Neural cell (in vitro differentiated cells): ENCODE data around the gene SOCS6. TPM values are rescaled to one million over a fixed set of nuclear protein-coding genes. Genes with fewer than 3 reads are reported as not detected.

Source experiments
- H2AFZ ChIP-seq: fragments of 200-600, 300-800 bp; sonication (generic), shearing (Covaris generic); 2 replicates; pipeline ENCODE4 v1.6.0; 2014; ENCODE audit warnings: low read depth, mild to moderate bottlenecking, antibody characterized with exemption, low read length, moderate library complexity
- H3F3A ChIP-seq: fragments of 200-600 bp; shearing (Covaris generic); 2 replicates; pipeline ENCODE4 v1.6.1; 2016; ENCODE audit warnings: mild to moderate bottlenecking, moderate library complexity, mixed read lengths, antibody characterized with exemption, low read length; ENCODE audit not compliant: insufficient read depth, poor library complexity, severe bottlenecking
- H3K27ac ChIP-seq: fragments of 200-600, 300-800 bp; sonication (generic), shearing (Covaris generic); 2 replicates; pipeline ENCODE4 v1.5.1; 2014; ENCODE audit warnings: mild to moderate bottlenecking, low read length, moderate library complexity
- H3K27me3 ChIP-seq: fragments of 300-800, 200-600 bp; sonication (generic), shearing (Covaris generic); 2 replicates; pipeline ENCODE4 v1.6.0; 2014; ENCODE audit warnings: mild to moderate bottlenecking, low read depth, low read length, moderate library complexity; ENCODE audit not compliant: insufficient read depth
- H3K36me3 ChIP-seq: fragments of 300-800, 200-600 bp; sonication (generic), shearing (Covaris generic); 2 replicates; pipeline ENCODE4 v1.5.1; 2014; ENCODE audit warnings: mild to moderate bottlenecking, antibody characterized with exemption, low read length, moderate library complexity; ENCODE audit not compliant: insufficient read depth
- H3K4me2 ChIP-seq: fragments of 300-800, 200-600 bp; sonication (generic), shearing (Covaris generic); 2 replicates; pipeline ENCODE4 v1.6.0; 2014; ENCODE audit warnings: mild to moderate bottlenecking, low read length
- H3K4me3 ChIP-seq: fragments of 300-800, 200-600 bp; sonication (generic), shearing (Covaris generic); 2 replicates; pipeline ENCODE4 v1.5.1; 2014; ENCODE audit warnings: mild to moderate bottlenecking, low read length, moderate library complexity
- H3K79me2 ChIP-seq: fragments of 200-600 bp; shearing (Covaris generic); replicated peaks from 2 replicates; pipeline ENCODE4 v1.6.0; 2014; ENCODE audit warnings: mild to moderate bottlenecking, low read length, moderate library complexity; ENCODE audit not compliant: insufficient read depth
- H3K9ac ChIP-seq: fragments of 300-800, 200-600 bp; sonication (generic), shearing (Covaris generic); 2 replicates; pipeline ENCODE4 v1.6.1; 2016; ENCODE audit warnings: mild to moderate bottlenecking, low read length, mixed read lengths
- H3K9me2 ChIP-seq: fragments of 200-600 bp; shearing (Covaris generic); 2 replicates; pipeline ENCODE4 v1.6.1; 2016; ENCODE audit warnings: mild to moderate bottlenecking, low read length, mixed read lengths; ENCODE audit not compliant: insufficient read depth
- H3K9me3 ChIP-seq: fragments of 200-600, 300-800 bp; sonication (generic), shearing (Covaris generic); 2 replicates; pipeline ENCODE4 v1.6.1; 2016; ENCODE audit warnings: mild to moderate bottlenecking, mixed run types, low read length, moderate library complexity, mixed read lengths
- H4K20me1 ChIP-seq: fragments of 200-600 bp; shearing (Covaris generic); 2 replicates; pipeline ENCODE4 v1.6.1; 2016; ENCODE audit warnings: mild to moderate bottlenecking, mixed run types; ENCODE audit not compliant: insufficient read depth
- CTCF ChIP-seq: fragments of 450-650 bp; IDR thresholded peaks from 2 replicates; pipeline ENCODE4 v1.5.1; 2014; ENCODE audit warnings: antibody characterized with exemption, mild to moderate bottlenecking, moderate library complexity; ENCODE audit not compliant: poor library complexity, severe bottlenecking
- EP300 ChIP-seq: fragments of 450-650 bp; conservative IDR thresholded peaks from 2 replicates; pipeline ENCODE4 v1.6.1; 2014; ENCODE audit warnings: antibody characterized with exemption, mild to moderate bottlenecking, moderate library complexity; ENCODE audit not compliant: poor library complexity, severe bottlenecking
- EZH2 ChIP-seq: fragments of 200-600, 300-800 bp; shearing (Covaris generic), sonication (generic); IDR thresholded peaks from 2 replicates; pipeline ENCODE4 v1.6.1; 2014; ENCODE audit warnings: antibody characterized with exemption, low read length, borderline replicate concordance, mild to moderate bottlenecking; ENCODE audit not compliant: insufficient read depth, poor library complexity, severe bottlenecking
- MXI1 ChIP-seq: fragments of 450-650 bp; conservative IDR thresholded peaks from 2 replicates; pipeline ENCODE4 v1.6.1; 2014; ENCODE audit warnings: antibody characterized with exemption, mild to moderate bottlenecking; ENCODE audit not compliant: poor library complexity, severe bottlenecking
- POLR2AphosphoS5 ChIP-seq: IDR thresholded peaks from 2 replicates; pipeline ENCODE4 v1.6.1; 2012
- RAD21 ChIP-seq: fragments of 450-650 bp; conservative IDR thresholded peaks from 2 replicates; pipeline ENCODE4 v1.6.1; 2014; ENCODE audit warnings: antibody characterized with exemption, mild to moderate bottlenecking, moderate library complexity
- REST ChIP-seq: IDR thresholded peaks from 2 replicates; pipeline ENCODE4 v1.6.1; 2012; ENCODE audit warnings: borderline replicate concordance
- SMC3 ChIP-seq: fragments of 450-650 bp; conservative IDR thresholded peaks from 2 replicates; pipeline ENCODE4 v1.6.1; 2014; ENCODE audit warnings: antibody characterized with exemption, mild to moderate bottlenecking, moderate library complexity; ENCODE audit not compliant: poor library complexity
- TAF1 ChIP-seq: IDR thresholded peaks from 2 replicates; pipeline ENCODE4 v1.6.1; 2012; ENCODE audit warnings: low read depth
- polyA plus RNA-seq: library from polyadenylated mRNA; depleted of rRNA; stranded (reverse); fragments of >200 nt; gene quantifications from 2 replicates; pipeline ENCODE4 v1.2.3, GENCODE V29; 2014

The SOCS6 gene
- polyA plus RNA-seq, 1 donor from 2014 or later = 21.9 TPM

- Histone ChIP-seq H3K27ac (no peak overlapping the region), H3K9me2 (no peaks in the 10 kb centered on the region), H3K36me3 (no peaks in the 10 kb centered on the region), H3K4me2 (no peak overlapping the region), H3K27me3 (no peaks in the 10 kb centered on the region), H3K9me3 (peaks cover 6% of the 10 kb centered on the region), H3F3A (no peaks in the 10 kb centered on the region), H3K79me2 (peaks cover 70% of the 10 kb centered on the region), H3K9ac (no peak overlapping the region), H2AFZ (no peak overlapping the region), H3K4me3 (no peak overlapping the region), H4K20me1 (no peaks in the 10 kb centered on the region)
- no peak for TF ChIP-seq REST
- no peak for TF ChIP-seq EP300
- TF ChIP-seq POLR2AphosphoS5 = no peak
Observed at GRCh38 chr18:70311726-70312125, 22.9 kb downstream of the SOCS6 start.

GRCh38 chr18:70313640-70314039 is 24.8 kb downstream of the SOCS6 start:
- Histone ChIP-seq H3K9me2 (no peaks in the 10 kb centered on the region), H3K4me3 (no peak overlapping the region), H4K20me1 (no peaks in the 10 kb centered on the region), H3F3A (no peaks in the 10 kb centered on the region), H3K27ac (no peak overlapping the region), H3K79me2 (peaks cover 60% of the 10 kb centered on the region), H3K27me3 (no peaks in the 10 kb centered on the region), H3K9me3 (no peaks in the 10 kb centered on the region), H3K4me2 (no peak overlapping the region), H3K9ac (no peak overlapping the region), H2AFZ (no peak overlapping the region), H3K36me3 (no peaks in the 10 kb centered on the region)
- TF ChIP-seq CTCF (no peak), RAD21 (no peak), EZH2 (no peak), TAF1 (no peak), SMC3 (no peak), MXI1 (no peak)

- no peak overlapping the region for H3K4me3 ChIP-seq
- no peak overlapping the region for H3K4me2 ChIP-seq
- no peaks in the 10 kb centered on the region for H4K20me1 ChIP-seq
- no peak overlapping the region for H2AFZ ChIP-seq
- H3K36me3 ChIP-seq = no peaks in the 10 kb centered on the region
- TF ChIP-seq REST = no peak
- no peak for TF ChIP-seq POLR2AphosphoS5
- H3K27ac ChIP-seq = no peak overlapping the region
- H3K9me3 ChIP-seq = no peaks in the 10 kb centered on the region
- no peaks in the 10 kb centered on the region for H3K27me3 ChIP-seq
- H3F3A ChIP-seq = no peaks in the 10 kb centered on the region
- peaks cover 58% of the 10 kb centered on the region for H3K79me2 ChIP-seq
- no peaks in the 10 kb centered on the region for H3K9me2 ChIP-seq
- H3K9ac ChIP-seq = no peak overlapping the region
Observed at GRCh38 chr18:70314151-70314782, 25.4 kb downstream of the SOCS6 start.
